HG03378 (cell line): ENCODE results near the gene JSRP1.

ENCODE experiments used
- ATAC-seq: cut with Tn5 transposase; IDR thresholded peaks from one replicate; pipeline ENCODE4 v1.9.1; 2021; ENCODE audit warnings: mild to moderate bottlenecking, moderate library complexity; ENCODE audit not compliant: unreplicated experiment

The JSRP1 gene

GRCh38 chr19:2268480-2268830, 12.2 kb upstream of the JSRP1 start:
- no peak for ATAC-seq

- ATAC-seq, result no peak
Measured at GRCh38 chr19:2266183-2266993, 10.2 kb upstream of the JSRP1 start.

GRCh38 chr19:2261438-2262172, 5.4 kb upstream of the JSRP1 start:
- ATAC-seq, result no peak

- no peak for ATAC-seq
Measured at GRCh38 chr19:2260341-2260805, 4.2 kb upstream of the JSRP1 start.

- no peak for ATAC-seq
Measured at GRCh38 chr19:2259336-2259735, 3.1 kb upstream of the JSRP1 start.

- no peak for ATAC-seq
Measured at GRCh38 chr19:2255112-2255845, 938 bp downstream of the JSRP1 start.

GRCh38 chr19:2254064-2254872, 1.9 kb downstream of the JSRP1 start:
- no peak for ATAC-seq

GRCh38 chr19:2253106-2254063, 2.8 kb downstream of the JSRP1 start:
- ATAC-seq, result no peak

GRCh38 chr19:2252797-2253105, 3.5 kb downstream of the JSRP1 start:
- no peak for ATAC-seq

- ATAC-seq, result no peak
Measured at GRCh38 chr19:2252055-2252796, 4.0 kb downstream of the JSRP1 start.

GRCh38 chr19:2251106-2252054, 4.8 kb downstream of the JSRP1 start:
- ATAC-seq, result no peak

- no peak for ATAC-seq
Measured at GRCh38 chr19:2250766-2251105, 5.5 kb downstream of the JSRP1 start.

- no peak for ATAC-seq
Measured at GRCh38 chr19:2249880-2250765, 6.1 kb downstream of the JSRP1 start.

GRCh38 chr19:2249010-2249866, 7.0 kb downstream of the JSRP1 start, which contains the start of gene AMH:
Gene AMH, plus strand, starts transcription at chr19:2249323. Its CDS starts 10 bp downstream, at chr19:2249333.
- no peak for ATAC-seq

- ATAC-seq, result no peak
Measured at GRCh38 chr19:2248136-2249009, 7.8 kb downstream of the JSRP1 start.
